IMR-90 (cell line): ENCODE measurements around the gene TBC1D16.

ENCODE experiments used
- CEBPB ChIP-seq: IDR thresholded peaks from 2 replicates; pipeline ENCODE4 v1.6.1; 2012; ENCODE audit warnings: low read depth, low read length, improper control_type of control experiment
- CHD1 ChIP-seq: IDR thresholded peaks from 2 replicates; pipeline ENCODE4 v1.6.1; 2012; ENCODE audit warnings: low read depth, low read length, improper control_type of control experiment
- MAFK ChIP-seq: IDR thresholded peaks from 2 replicates; pipeline ENCODE4 v1.6.1; 2012; ENCODE audit warnings: low read depth, low read length, improper control_type of control experiment
- NFE2L2 ChIP-seq: fragments of 150-350 bp; IDR thresholded peaks from 2 replicates; pipeline ENCODE4 v1.6.1; 2016; ENCODE audit warnings: low read depth, mild to moderate bottlenecking, low read length
- POLR2A ChIP-seq: IDR thresholded peaks from 2 replicates; pipeline ENCODE4 v1.6.1; 2012; ENCODE audit warnings: mild to moderate bottlenecking, low read depth, low read length
- RCOR1 ChIP-seq: IDR thresholded peaks from 2 replicates; pipeline ENCODE4 v1.6.1; 2012; ENCODE audit warnings: mild to moderate bottlenecking, low read length, improper control_type of control experiment; ENCODE audit not compliant: insufficient replicate concordance
- RFX5 ChIP-seq: IDR thresholded peaks from 2 replicates; pipeline ENCODE4 v1.8.0; 2012; ENCODE audit warnings: low read depth, mild to moderate bottlenecking, low read length, moderate library complexity
- TF ChIP-seq, protein P1 (sequence below): conservative IDR thresholded peaks from 2 replicates; pipeline ENCODE4 v1.5.1; 2012; ENCODE audit warnings: mild to moderate bottlenecking, low read depth, low read length, improper control_type of control experiment
- TF ChIP-seq, protein P2 (sequence below): fragments of 150-350 bp; IDR thresholded peaks from 2 replicates; pipeline ENCODE4 v1.6.1; 2016; ENCODE audit warnings: low read depth, mild to moderate bottlenecking, low read length, moderate library complexity, borderline replicate concordance

DNA sequence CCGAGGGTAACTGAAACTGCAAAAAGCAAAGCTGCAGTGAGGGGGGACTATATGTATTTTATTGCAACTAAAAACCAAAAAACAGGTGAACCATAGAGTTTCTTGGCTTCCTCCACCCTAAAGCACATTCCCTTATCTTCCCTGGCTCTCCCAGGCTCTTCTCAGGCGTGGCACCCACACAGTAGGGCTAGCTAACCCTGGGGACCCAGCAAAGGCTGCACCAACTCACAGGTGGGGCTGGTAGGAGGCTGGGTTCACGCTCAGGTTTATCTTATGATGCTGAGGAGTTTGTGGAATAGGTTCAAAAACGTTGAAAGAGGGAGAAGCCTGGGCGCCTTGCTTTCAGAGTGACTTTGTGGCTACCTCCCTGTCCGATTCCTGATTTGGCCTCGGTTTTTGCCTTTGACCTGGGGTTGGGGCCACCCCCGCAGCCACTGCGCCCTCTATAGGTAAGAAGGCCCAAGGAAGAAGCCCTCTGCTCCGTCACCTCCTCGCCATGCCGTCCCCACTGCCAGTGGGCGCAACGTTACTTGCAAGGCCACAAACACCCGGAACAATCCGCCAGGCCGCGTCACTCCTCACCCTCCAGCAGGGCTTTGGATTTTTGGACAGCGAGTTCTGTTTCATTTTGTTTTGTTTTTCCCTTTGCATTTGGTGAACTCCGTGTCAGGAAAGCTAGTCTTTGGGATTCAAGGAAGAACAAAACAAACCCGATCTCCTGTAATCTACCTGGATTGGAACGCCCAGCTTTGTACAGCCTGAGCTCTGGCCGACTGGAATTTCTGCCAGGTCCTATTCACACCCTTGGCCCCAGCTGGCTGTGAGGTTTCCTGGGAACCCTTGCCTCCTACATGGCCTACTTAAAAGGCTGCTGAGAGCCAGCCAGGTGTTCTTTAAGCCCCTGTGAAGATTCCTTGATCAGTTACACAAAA, 60.8 kb downstream of the TBC1D16 start:
- TF ChIP-seq, protein P1, sequence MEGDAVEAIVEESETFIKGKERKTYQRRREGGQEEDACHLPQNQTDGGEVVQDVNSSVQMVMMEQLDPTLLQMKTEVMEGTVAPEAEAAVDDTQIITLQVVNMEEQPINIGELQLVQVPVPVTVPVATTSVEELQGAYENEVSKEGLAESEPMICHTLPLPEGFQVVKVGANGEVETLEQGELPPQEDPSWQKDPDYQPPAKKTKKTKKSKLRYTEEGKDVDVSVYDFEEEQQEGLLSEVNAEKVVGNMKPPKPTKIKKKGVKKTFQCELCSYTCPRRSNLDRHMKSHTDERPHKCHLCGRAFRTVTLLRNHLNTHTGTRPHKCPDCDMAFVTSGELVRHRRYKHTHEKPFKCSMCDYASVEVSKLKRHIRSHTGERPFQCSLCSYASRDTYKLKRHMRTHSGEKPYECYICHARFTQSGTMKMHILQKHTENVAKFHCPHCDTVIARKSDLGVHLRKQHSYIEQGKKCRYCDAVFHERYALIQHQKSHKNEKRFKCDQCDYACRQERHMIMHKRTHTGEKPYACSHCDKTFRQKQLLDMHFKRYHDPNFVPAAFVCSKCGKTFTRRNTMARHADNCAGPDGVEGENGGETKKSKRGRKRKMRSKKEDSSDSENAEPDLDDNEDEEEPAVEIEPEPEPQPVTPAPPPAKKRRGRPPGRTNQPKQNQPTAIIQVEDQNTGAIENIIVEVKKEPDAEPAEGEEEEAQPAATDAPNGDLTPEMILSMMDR: no peak
- TF ChIP-seq NFE2L2: no peak
- TF ChIP-seq, protein P2, sequence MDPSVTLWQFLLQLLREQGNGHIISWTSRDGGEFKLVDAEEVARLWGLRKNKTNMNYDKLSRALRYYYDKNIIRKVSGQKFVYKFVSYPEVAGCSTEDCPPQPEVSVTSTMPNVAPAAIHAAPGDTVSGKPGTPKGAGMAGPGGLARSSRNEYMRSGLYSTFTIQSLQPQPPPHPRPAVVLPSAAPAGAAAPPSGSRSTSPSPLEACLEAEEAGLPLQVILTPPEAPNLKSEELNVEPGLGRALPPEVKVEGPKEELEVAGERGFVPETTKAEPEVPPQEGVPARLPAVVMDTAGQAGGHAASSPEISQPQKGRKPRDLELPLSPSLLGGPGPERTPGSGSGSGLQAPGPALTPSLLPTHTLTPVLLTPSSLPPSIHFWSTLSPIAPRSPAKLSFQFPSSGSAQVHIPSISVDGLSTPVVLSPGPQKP: no peak
- TF ChIP-seq CEBPB: no peak
- no peak for TF ChIP-seq CHD1
- no peak for TF ChIP-seq RFX5
- TF ChIP-seq RCOR1: no peak
- TF ChIP-seq POLR2A: no peak
- no peak for TF ChIP-seq MAFK
